Ureter (tissue), 1 donor: ENCODE data around the gene SPAAR. TPM values are rescaled to one million over a fixed set of nuclear protein-coding genes. Genes with fewer than 3 reads are reported as not detected.
"Not testable (repeated sequence)": the region's sequence is repeated elsewhere in the genome, so short reads cannot be mapped to it uniquely, and the experiment has no call there.

Source experiments
- DNase-seq: peaks from one replicate; pipeline ENCODE4 v3.0.0-alpha.2; 2020; ENCODE audit warnings: low spot score
- total RNA-seq: library from RNA; stranded (reverse); gene quantifications from one replicate; pipeline ENCODE4 v1.2.4, GENCODE V29; 2023
- donor health status: DM: yes; HTN: yes; CAD: no.

Gene SPAAR
- total RNA-seq, 1 donor from 2014 or later: 1.9 TPM

DNA sequence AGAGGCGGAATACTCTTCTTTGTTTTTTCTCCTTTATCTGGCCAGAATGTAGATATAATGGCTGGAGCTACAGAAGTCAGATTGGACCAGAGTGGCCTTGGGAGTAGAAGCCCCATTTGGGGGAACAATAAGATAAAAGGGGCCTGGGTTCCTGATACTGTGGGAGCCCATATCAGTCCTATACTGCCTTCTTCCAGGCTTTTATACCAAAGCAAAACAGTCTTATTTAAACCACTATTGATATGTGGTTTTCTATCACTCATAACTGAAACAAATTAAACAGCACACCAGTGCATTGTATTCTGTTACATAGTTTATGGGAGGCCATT is 14.3 kb downstream of the SPAAR start:
- DNase-seq: no peak

DNA sequence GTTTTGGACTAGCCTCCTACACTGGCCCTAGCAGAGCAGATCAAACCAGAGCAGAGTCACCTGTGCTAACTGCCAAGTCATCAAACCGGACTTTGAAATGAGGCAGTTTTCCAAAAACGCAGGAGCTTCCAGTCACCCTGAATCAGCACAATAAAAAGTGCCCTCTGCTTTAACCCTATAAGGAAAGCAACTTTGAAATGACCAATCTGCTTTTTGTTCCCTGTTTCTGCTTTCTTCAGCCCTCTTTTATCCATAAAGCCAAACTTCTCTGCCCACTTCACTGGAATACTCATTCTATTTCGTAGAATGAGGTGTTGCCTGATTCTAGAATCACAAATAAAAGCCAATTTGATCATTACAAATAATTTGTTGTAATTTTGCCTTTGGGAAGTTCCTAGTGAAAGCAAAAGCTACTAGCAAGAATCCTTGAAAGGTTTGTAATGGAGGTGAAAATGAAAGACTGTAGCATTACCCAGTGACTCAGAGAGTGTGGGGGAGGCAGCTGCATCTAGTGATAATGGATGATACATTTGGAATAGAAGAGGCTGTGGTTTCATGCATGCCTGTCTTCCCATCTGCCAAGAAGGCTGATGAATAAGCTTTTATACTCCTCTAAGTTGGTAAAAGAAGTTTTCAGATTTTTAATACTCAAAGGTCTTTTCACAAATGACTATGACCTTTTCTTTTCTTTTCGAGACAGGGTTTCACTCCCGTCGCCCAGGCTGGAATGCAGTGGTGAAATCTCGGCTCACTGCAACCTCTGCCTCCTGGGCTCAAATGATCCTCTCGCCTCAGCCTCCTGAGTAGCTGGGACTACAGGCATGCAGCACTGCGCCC is 14.9 kb downstream of the SPAAR start:
- no peak for DNase-seq

- DNase-seq: no peak
These were observed 19.5 kb downstream of the SPAAR start for GRCh38 chr9:35928591-35929452.

- DNase-seq: no peak
These were observed 20.1 kb downstream of the SPAAR start for GRCh38 chr9:35929453-35929718.

DNA sequence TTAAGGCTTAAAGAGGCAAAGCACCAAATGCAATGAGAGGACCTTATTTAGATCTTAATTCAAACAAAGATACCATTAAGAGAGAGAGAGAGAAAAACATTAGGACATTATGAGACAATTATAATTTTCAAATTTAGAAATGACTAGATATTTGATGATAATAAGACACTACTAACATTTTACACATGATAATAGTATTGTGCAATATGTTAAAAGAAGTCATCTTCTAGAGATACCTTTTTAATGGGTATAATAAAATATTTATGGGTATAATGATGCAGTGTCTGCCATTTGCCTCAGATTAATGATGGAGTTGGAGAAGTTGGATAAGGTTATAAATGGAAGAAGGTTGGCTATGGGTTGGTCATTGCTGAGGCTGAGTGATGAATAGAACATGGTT is 21.2 kb downstream of the SPAAR start:
- no peak for DNase-seq

DNA sequence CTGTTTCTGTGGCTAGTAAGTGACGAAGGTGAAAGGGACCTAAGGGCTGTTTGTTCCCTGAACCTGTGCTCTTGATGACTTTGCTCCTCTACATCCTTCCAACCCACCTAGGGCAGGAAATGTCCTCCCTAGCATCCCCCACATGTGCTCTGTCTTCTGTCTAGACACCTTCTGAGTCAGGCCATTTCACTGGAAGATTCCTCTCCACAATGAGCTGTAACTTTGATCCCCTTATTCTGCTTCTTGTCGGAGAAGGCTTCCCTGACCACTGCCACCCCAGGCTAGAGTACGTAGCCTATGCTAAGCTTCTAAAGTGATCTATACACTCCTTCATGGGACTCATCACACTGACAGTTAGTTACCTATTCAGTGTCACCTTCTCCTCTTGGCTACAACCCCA is 21.7 kb downstream of the SPAAR start:
- DNase-seq: no peak

- DNase-seq: no peak
These were observed 23.4 kb downstream of the SPAAR start for GRCh38 chr9:35932735-35933134.

GRCh38 chr9:35933550-35934067 is 24.3 kb downstream of the SPAAR start:
- DNase-seq: no peak

GRCh38 chr9:35934069-35934468 is 24.8 kb downstream of the SPAAR start:
- DNase-seq: not testable (repeated sequence)

- no peak for DNase-seq
These were observed 26.0 kb downstream of the SPAAR start for GRCh38 chr9:35935261-35935660.

- no peak for DNase-seq
These were observed 26.6 kb downstream of the SPAAR start for GRCh38 chr9:35935755-35936509.

GRCh38 chr9:35937227-35937626 is 27.9 kb downstream of the SPAAR start:
- no peak for DNase-seq

- no peak for DNase-seq
These were observed 29.4 kb downstream of the SPAAR start for GRCh38 chr9:35938474-35939356.

DNA sequence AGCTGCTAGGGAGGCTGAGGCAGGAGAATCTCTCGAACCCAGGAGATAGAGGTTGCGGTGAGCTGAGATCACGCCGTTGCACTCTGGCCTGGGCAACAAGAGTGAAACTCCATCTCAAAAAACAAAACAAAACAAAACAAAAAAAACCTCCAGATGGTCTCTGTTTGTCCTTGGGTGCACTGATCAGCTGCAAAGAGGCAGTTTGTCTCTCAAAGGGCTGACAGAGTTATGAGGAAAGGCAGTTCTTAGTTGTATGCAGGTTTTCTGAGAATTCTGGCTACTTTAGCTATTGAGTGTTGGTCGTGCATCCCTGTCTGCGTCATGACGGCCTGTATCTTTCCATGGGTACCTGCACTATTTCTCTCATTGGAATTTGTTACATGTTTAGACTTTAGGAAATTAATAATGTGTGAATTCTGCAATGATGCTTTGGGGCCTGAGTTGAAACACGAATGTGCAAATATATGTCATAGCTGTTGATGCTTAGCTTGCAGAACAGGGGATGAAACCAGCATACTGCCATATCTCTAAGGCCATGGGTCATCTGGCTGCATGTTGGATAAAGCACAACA is 30.5 kb downstream of the SPAAR start:
- no peak for DNase-seq

GRCh38 chr9:35940458-35941407 is 31.4 kb downstream of the SPAAR start:
- DNase-seq: no peak

- no peak for DNase-seq
These were observed 33.0 kb downstream of the SPAAR start for GRCh38 chr9:35942286-35942685.

DNA sequence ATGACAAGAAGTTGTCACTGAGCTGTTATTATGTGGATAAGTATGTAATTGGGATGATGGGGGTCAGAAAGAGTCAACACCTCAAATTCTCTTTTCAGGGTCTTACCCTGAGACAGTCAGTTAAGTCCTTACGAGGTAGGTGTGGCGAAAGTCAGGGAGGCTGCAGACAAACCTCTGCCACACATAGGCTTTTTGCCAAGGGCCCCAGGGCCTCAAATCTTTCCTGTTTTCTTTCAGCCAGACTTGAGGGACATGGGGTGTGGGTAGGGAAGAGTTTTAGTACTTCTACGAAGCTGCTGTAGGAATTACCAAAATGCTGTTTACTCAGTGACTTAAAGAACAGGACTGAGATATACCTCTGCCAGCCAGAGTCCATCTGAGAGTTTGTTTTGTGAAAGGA is 34.9 kb downstream of the SPAAR start:
- DNase-seq: no peak

DNA sequence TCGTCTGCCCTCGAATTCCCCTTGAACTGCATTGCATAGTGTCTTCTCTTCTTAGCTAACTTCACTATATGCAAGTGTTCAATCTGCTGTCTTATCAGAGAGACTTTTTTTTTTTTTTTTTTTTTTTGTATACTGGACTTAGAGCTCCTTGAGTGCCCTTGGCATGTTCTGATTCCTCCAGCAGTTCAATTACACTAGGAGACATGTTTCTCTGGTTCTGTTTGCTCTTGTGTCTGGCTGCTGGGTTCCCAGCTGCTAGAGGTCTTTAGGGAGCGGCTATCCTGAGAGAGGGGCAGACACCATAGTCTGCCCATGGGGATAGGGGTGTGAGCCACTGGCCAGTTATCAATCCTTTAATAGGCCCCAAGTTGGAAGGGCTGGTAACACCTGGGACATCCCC is 35.6 kb downstream of the SPAAR start:
- DNase-seq: no peak

DNA sequence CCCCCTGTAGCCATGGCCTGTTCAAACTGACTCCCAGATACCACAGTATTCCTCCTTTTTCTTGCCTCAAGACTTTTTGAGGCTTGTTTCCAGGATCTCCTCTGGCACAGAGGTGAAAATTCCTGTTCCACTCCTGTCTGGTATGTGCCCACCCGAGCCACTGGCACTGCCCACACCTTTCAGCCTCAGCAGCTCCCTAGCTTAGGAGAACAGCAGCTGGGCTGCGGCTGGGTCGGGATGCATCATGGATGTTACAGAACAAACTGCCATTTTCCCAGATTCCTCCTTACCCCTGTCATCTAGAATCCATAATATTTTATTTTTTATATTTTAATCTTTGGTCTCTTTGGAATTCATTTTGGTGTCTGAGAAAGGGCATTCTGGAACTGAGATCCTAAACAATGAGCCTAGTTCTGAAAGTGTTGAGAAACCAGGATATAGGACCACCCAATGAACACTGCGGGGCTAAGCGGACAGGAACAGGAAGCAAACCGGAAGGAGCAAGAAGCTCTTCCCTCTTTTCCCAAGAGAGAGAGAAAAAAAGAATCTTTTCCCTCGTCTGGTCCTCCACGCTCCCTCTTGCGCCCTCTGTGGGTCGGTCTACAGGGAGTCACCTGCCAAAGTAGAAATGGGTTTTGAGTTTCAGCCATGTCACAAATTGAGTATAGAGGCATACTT is 36.2 kb downstream of the SPAAR start:
- DNase-seq: peak; percentile 75
